ENCODE measurements around the gene PCA3. TPM values are rescaled to one million over a fixed set of nuclear protein-coding genes. Genes with fewer than 3 reads are reported as not detected.

The PCA3 gene
- total RNA-seq, 1 experiment from 2014 or later, result not detected

DNA sequence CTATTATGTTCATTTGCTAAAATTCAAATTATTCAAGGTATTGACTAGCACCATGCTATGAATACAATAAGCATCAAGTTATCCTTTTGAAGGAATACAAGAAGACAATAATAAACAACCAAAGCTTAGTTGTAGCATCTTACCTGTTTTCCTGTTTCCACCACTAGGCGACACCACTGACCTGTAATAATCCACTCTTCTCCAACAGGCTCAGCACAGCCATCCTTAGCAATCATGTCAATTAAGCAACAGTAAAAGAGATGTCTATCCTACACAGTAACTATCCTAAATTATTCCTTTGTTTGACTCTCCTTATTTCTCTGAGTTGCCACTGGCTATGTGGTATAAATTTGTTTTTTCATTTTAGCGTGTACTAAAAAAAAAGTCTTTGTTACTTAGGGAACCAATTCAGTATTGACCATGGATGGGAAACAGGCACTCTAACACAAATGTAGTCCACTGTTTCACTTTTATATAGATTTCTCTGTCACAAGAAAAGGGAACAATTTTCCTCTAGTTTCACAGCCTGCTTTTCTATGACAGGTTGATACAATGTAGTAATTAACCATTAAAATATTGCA lies 46.2 kb downstream of the PCA3 start:
- no peaks in the 10 kb centered on the region for H3K36me3 ChIP-seq (ENCODE audit: control insufficient read depth, insufficient read depth, low read length)
- Mint-ChIP-seq H3K4me1 (ENCODE audit: low read depth, unreplicated experiment) (no peaks in the 10 kb centered on the region), H3K27me3 (ENCODE audit: insufficient read depth, unreplicated experiment) (no peaks in the 10 kb centered on the region), H3K9me3 (ENCODE audit: unreplicated experiment) (no peaks in the 10 kb centered on the region), H3K36me3 (ENCODE audit: insufficient read depth, unreplicated experiment) (no peaks in the 10 kb centered on the region), H3K4me3 (ENCODE audit: unreplicated experiment) (no peak overlapping the region), H3K27ac (ENCODE audit: unreplicated experiment) (no peak overlapping the region)
- no TSS peak for BruUV-seq (replicated peaks)
- H3K4me3 ChIP-seq (ENCODE audit: low read depth, low read length), result no peak overlapping the region
- peak; percentile 23 to 36 for DNase-seq
- no peaks in the 10 kb centered on the region for H3K27me3 ChIP-seq (replicated peaks; ENCODE audit: control insufficient read depth, insufficient read depth, low read length)
- TF ChIP-seq, protein P1, sequence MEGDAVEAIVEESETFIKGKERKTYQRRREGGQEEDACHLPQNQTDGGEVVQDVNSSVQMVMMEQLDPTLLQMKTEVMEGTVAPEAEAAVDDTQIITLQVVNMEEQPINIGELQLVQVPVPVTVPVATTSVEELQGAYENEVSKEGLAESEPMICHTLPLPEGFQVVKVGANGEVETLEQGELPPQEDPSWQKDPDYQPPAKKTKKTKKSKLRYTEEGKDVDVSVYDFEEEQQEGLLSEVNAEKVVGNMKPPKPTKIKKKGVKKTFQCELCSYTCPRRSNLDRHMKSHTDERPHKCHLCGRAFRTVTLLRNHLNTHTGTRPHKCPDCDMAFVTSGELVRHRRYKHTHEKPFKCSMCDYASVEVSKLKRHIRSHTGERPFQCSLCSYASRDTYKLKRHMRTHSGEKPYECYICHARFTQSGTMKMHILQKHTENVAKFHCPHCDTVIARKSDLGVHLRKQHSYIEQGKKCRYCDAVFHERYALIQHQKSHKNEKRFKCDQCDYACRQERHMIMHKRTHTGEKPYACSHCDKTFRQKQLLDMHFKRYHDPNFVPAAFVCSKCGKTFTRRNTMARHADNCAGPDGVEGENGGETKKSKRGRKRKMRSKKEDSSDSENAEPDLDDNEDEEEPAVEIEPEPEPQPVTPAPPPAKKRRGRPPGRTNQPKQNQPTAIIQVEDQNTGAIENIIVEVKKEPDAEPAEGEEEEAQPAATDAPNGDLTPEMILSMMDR (IDR thresholded peaks at IDR 0.05; ENCODE audit: insufficient read depth in 1 of 2, low read depth in 1 of 2, low read length in 1 of 2, severe bottlenecking in 1 of 2, unreplicated experiment in 1 of 2), result peak; percentile 10 to 33
- intact Hi-C loops (cut with micrococcal nuclease; ENCODE audit: unreplicated experiment), result loop anchor here (1.0 to 2.0 kb wide), 2 partner anchors 177 to 340 kb away; no protein-coding TSS in a partner anchor
- no peaks in the 10 kb centered on the region for H3K9me3 ChIP-seq
- CTCF ChIA-PET, result interaction anchor here (0.6 to 1.5 kb wide), 4 partner anchors 175 to 308 kb away, joined by 3 read pairs; no protein-coding TSS in a partner anchor
- POLR2A ChIA-PET, result no interaction called here
- no peaks in the 10 kb centered on the region for H3K4me1 ChIP-seq

DNA sequence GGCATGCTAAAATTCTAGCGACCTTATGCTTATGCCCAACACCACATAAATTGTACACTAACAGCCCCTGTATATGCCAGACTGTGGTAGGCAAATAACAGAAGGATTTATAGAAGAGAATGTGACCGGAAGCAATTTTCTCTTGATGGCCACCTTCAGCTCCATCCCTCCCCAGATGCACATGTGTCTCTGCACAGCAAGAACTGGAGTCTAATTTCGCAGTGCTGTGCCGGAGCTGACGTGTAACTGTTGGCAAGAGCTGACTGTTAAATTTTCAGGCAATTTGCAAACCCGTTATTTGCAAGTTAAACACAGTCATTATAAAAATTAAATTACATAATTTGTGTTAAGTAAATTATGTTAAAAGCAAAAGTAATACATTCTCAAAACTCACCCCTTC lies 48.4 kb downstream of the PCA3 start:
- ChIA-PET CTCF (no interaction called here), POLR2A (no interaction called here)
- H3K9me3 ChIP-seq, result no peaks in the 10 kb centered on the region
- no peaks in the 10 kb centered on the region for H3K36me3 ChIP-seq (ENCODE audit: control insufficient read depth, insufficient read depth, low read length)
- H3K4me3 ChIP-seq (ENCODE audit: low read depth, low read length), result no peak overlapping the region
- H3K27me3 ChIP-seq (replicated peaks; ENCODE audit: control insufficient read depth, insufficient read depth, low read length), result no peaks in the 10 kb centered on the region
- Mint-ChIP-seq H3K27me3 (ENCODE audit: insufficient read depth, unreplicated experiment) (no peaks in the 10 kb centered on the region), H3K36me3 (ENCODE audit: insufficient read depth, unreplicated experiment) (no peaks in the 10 kb centered on the region), H3K4me3 (ENCODE audit: unreplicated experiment) (no peak overlapping the region), H3K9me3 (ENCODE audit: unreplicated experiment) (no peaks in the 10 kb centered on the region), H3K27ac (ENCODE audit: unreplicated experiment) (no peak overlapping the region), H3K4me1 (ENCODE audit: low read depth, unreplicated experiment) (no peaks in the 10 kb centered on the region)
- intact Hi-C loops (cut with micrococcal nuclease; ENCODE audit: unreplicated experiment), result no loop called here
- no TSS peak for BruUV-seq (replicated peaks)
- no peak for DNase-seq
- H3K4me1 ChIP-seq, result no peaks in the 10 kb centered on the region
- TF ChIP-seq, protein P1 (IDR thresholded peaks at IDR 0.05; ENCODE audit: insufficient read depth in 1 of 2, low read depth in 1 of 2, low read length in 1 of 2, severe bottlenecking in 1 of 2, unreplicated experiment in 1 of 2), result no peak

DNA sequence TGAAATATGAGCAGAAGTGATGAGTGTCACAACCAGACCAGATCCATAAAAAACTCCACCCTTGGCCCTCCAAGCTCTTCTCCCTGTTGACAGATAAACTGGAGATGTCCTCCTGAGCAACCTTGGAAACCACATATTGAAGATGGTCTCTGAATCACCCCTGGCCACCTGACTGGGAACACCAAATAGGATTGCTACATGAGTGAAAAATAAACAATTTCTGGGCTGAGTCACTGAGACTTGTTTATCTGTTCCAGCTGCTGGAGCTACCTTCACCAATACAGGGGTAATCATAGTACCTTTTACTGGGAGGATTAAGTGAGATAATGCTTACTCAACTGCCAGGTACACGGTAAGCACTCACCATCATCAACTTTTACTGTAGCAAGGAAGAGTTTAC lies 53.3 kb downstream of the PCA3 start:
- H3K4me1 Mint-ChIP-seq (ENCODE audit: low read depth, unreplicated experiment), result no peaks in the 10 kb centered on the region
- H3K36me3 ChIP-seq (ENCODE audit: control insufficient read depth, insufficient read depth, low read length), result no peaks in the 10 kb centered on the region
- BruUV-seq (replicated peaks), result no TSS peak
- H3K4me3 ChIP-seq (ENCODE audit: low read depth, low read length), result no peak overlapping the region
- H3K4me3 Mint-ChIP-seq (ENCODE audit: unreplicated experiment), result no peak overlapping the region
- H3K9me3 Mint-ChIP-seq (ENCODE audit: unreplicated experiment), result no peaks in the 10 kb centered on the region
- POLR2A ChIA-PET, result no interaction called here
- CTCF ChIA-PET, result no interaction called here
- no peaks in the 10 kb centered on the region for H3K4me1 ChIP-seq
- H3K36me3 Mint-ChIP-seq (ENCODE audit: insufficient read depth, unreplicated experiment), result no peaks in the 10 kb centered on the region
- H3K9me3 ChIP-seq, result no peaks in the 10 kb centered on the region
- TF ChIP-seq, protein P1 (IDR thresholded peaks at IDR 0.05; ENCODE audit: insufficient read depth in 1 of 2, low read depth in 1 of 2, low read length in 1 of 2, severe bottlenecking in 1 of 2, unreplicated experiment in 1 of 2), result no peak
- H3K27ac Mint-ChIP-seq (ENCODE audit: unreplicated experiment), result no peak overlapping the region
- no peaks in the 10 kb centered on the region for H3K27me3 ChIP-seq (replicated peaks; ENCODE audit: control insufficient read depth, insufficient read depth, low read length)
- DNase-seq, result no peak
- H3K27me3 Mint-ChIP-seq (ENCODE audit: insufficient read depth, unreplicated experiment), result no peaks in the 10 kb centered on the region
- intact Hi-C loops (cut with micrococcal nuclease; ENCODE audit: unreplicated experiment), result no loop called here

Data from Caco-2 (cell line).